IMR-90 (cell line): ENCODE measurements around the gene PTHLH. TPM values are rescaled to one million over a fixed set of nuclear protein-coding genes. Genes with fewer than 3 reads are reported as not detected.
A peak's percentile ranks its signal among the peaks of the same experiment; 100 is the strongest.

Experiments used
- ATAC-seq: fragments of 200-7000 bp; cut with Tn5 transposase; 2 replicates; pipeline ENCODE4 v1.9.1; 2020; ENCODE audit warnings: low read depth, mild to moderate bottlenecking, moderate library complexity
- BruUV-seq: library from RNA; stranded (reverse); fragments of 400-500 nt; replicated peaks from 2 replicates; lab custom pipeline; 2021; lab: Mats Ljungman, UMichigan
- CTCF ChIA-PET: fragments of 300-600 bp; formaldehyde crosslinking; extraction: SDS; loops from one replicate; lab custom pipeline; 2021; ENCODE audit warnings: antibody characterized with exemption; lab: Yijun Ruan, JAX
- POLR2A ChIA-PET: fragments of 300-600 bp; sonication (Branson Sonifier 250); formaldehyde crosslinking; loops from one replicate; lab custom pipeline; 2022; ENCODE audit warnings: antibody characterized with exemption; ENCODE audit not compliant: unreplicated experiment; lab: Charles Lee
- DNase-seq: peaks from one replicate; pipeline ENCODE4 v3.0.0; 2013
- H2AFZ ChIP-seq: replicated peaks from 2 replicates; pipeline ENCODE3; 2013; ENCODE audit warnings: low read length, mild to moderate bottlenecking; ENCODE audit not compliant: poor library complexity
- H2AK5ac ChIP-seq: 2 replicates; pipeline ENCODE4 v1.6.1; 2013; ENCODE audit warnings: low read depth, low read length, inconsistent platforms
- H2AK9ac ChIP-seq: replicated peaks from 2 replicates; pipeline ENCODE3; 2013; ENCODE audit warnings: mild to moderate bottlenecking, low read depth, low read length, moderate library complexity; ENCODE audit not compliant: poor library complexity
- H2BK120ac ChIP-seq: 2 replicates; pipeline ENCODE4 v1.6.1; 2013; ENCODE audit warnings: low read depth, low read length, inconsistent platforms
- H2BK15ac ChIP-seq: 3 replicates; pipeline ENCODE4 v1.6.1; 2013; ENCODE audit warnings: low read depth, low read length, inconsistent platforms
- H2BK20ac ChIP-seq: 2 replicates; pipeline ENCODE4 v1.6.1; 2013; ENCODE audit warnings: low read depth, mild to moderate bottlenecking, inconsistent platforms, low read length, moderate library complexity
- H2BK5ac ChIP-seq: 2 replicates; pipeline ENCODE4 v1.6.1; 2013; ENCODE audit warnings: mild to moderate bottlenecking, low read depth, low read length, inconsistent platforms; ENCODE audit not compliant: poor library complexity, severe bottlenecking
- H3K14ac ChIP-seq: replicated peaks from 2 replicates; pipeline ENCODE4 v1.6.1; 2013; ENCODE audit warnings: low read depth, low read length, inconsistent platforms
- H3K18ac ChIP-seq: 2 replicates; pipeline ENCODE4 v1.6.1; 2013; ENCODE audit warnings: low read depth, low read length, control low read depth
- H3K23ac ChIP-seq: 2 replicates; pipeline ENCODE4 v1.6.1; 2013; ENCODE audit warnings: low read depth, low read length, inconsistent platforms
- H3K27ac ChIP-seq: 2 replicates; pipeline ENCODE4 v1.5.1; 2013; ENCODE audit warnings: mild to moderate bottlenecking, control low read depth, low read length; ENCODE audit not compliant: insufficient read depth
- H3K27me3 ChIP-seq: 2 replicates; pipeline ENCODE4 v1.6.1; 2013; ENCODE audit warnings: low read length; ENCODE audit not compliant: control insufficient read depth, insufficient read depth
- H3K36me3 ChIP-seq: 2 replicates; pipeline ENCODE4 v1.6.1; 2013; ENCODE audit warnings: low read length, mixed read lengths; ENCODE audit not compliant: control insufficient read depth, insufficient read depth
- H3K4ac ChIP-seq: 2 replicates; pipeline ENCODE4 v1.6.1; 2013; ENCODE audit warnings: low read depth, low read length, inconsistent platforms
- H3K4me1 ChIP-seq: 2 replicates; pipeline ENCODE4 v1.6.1; 2013; ENCODE audit warnings: low read length, mixed read lengths; ENCODE audit not compliant: control insufficient read depth, insufficient read depth
- H3K4me2 ChIP-seq: 2 replicates; pipeline ENCODE4 v1.6.1; 2013; ENCODE audit warnings: low read depth, mild to moderate bottlenecking, control low read depth, low read length, moderate library complexity
- H3K4me3 ChIP-seq: 2 replicates; pipeline ENCODE4 v1.5.1; 2013; ENCODE audit warnings: low read depth, mild to moderate bottlenecking, control low read depth, low read length, moderate library complexity; ENCODE audit not compliant: insufficient read depth
- H3K56ac ChIP-seq: 2 replicates; pipeline ENCODE4 v1.6.1; 2013; ENCODE audit warnings: low read length, inconsistent platforms; ENCODE audit not compliant: insufficient read depth; ENCODE audit errors: extremely low read depth
- H3K79me1 ChIP-seq, 2 experiments: 2 replicates each; pipeline ENCODE4 v1.6.1; 2013; ENCODE audit warnings: low read length in 2 of 2, inconsistent platforms in 1 of 2, low read depth in 1 of 2
- H3K9ac ChIP-seq: 2 replicates; pipeline ENCODE4 v1.6.1; 2013; ENCODE audit warnings: low read depth, low read length, control low read depth
- H3K9me1 ChIP-seq: 2 replicates; pipeline ENCODE4 v1.6.1; 2013; ENCODE audit warnings: low read length, inconsistent platforms; ENCODE audit not compliant: insufficient read depth
- H3K9me3 ChIP-seq: 2 replicates; pipeline ENCODE4 v1.6.1; 2013; ENCODE audit warnings: low read length; ENCODE audit not compliant: control insufficient read depth, insufficient read depth
- H4K20me1 ChIP-seq: 2 replicates; pipeline ENCODE4 v1.6.1; 2013; ENCODE audit warnings: low read length, inconsistent platforms; ENCODE audit not compliant: insufficient read depth
- H4K5ac ChIP-seq: 2 replicates; pipeline ENCODE4 v1.6.1; 2013; ENCODE audit warnings: mild to moderate bottlenecking, low read depth, low read length, control low read depth
- H4K8ac ChIP-seq, 2 experiments: 2 replicates each; pipeline ENCODE4 v1.6.1; 2013; ENCODE audit warnings: low read depth in 2 of 2, low read length in 2 of 2, control low read depth in 1 of 2, inconsistent platforms in 1 of 2
- H4K91ac ChIP-seq: 2 replicates; pipeline ENCODE4 v1.6.1; 2013; ENCODE audit warnings: low read depth, low read length, inconsistent platforms; ENCODE audit not compliant: insufficient read depth
- FOS ChIP-seq: fragments of 150-350 bp; IDR thresholded peaks from 2 replicates; pipeline ENCODE4 v1.6.1; 2016; ENCODE audit warnings: low read depth, low read length
- WGBS, 2 experiments: methylation state at CpG; one replicate each; pipeline versions ENCODE4 v1.1.5 to v1.1.7; 2013; ENCODE audit warnings: missing lambda C conversion rate in 2 of 2; ENCODE audit not compliant: insufficient read length in 1 of 2; ENCODE audit errors: extremely low coverage in 2 of 2; 5-methylcytosine and 5-hydroxymethylcytosine counted together
- dilution Hi-C: fragments of 300-500 bp; cut with HindIII; formaldehyde crosslinking; loops from one replicate; pipeline ENCODE4 v1.14.3; 2018; ENCODE audit warnings: low sequenced_read_pairs; ENCODE audit not compliant: unreplicated experiment
- in situ Hi-C: fragments of 300-500 bp; cut with MboI; formaldehyde crosslinking; loops from 3 replicates; pipeline ENCODE4 v1.14.3; 2019; ENCODE audit warnings: low sequenced_read_pairs, inconsistent platforms, mixed read lengths
- intact Hi-C: fragments of 100-400 bp; cut with micrococcal nuclease; formaldehyde crosslinking; loops from 2 replicates; pipeline ENCODE4 v1.10.0; 2022
- polyA plus RNA-seq, 3 experiments: library from polyadenylated mRNA; depleted of rRNA; stranded (reverse); fragments of >200 nt; gene quantifications; 2 replicates each; pipeline ENCODE4 v1.2.3, GENCODE V29; 2012; ENCODE audit warnings: low replicate concordance in 1 of 3
- total RNA-seq: library from RNA; depleted of rRNA; stranded (reverse); fragments of >200 nt; gene quantifications from 2 replicates; pipeline ENCODE4 v1.2.3, GENCODE V29; 2012

The PTHLH gene
- total and polyA plus RNA-seq, 2 of the 4 experiments (the other 2 are of a cell fraction): 0.36 to 1.3 TPM

DNA sequence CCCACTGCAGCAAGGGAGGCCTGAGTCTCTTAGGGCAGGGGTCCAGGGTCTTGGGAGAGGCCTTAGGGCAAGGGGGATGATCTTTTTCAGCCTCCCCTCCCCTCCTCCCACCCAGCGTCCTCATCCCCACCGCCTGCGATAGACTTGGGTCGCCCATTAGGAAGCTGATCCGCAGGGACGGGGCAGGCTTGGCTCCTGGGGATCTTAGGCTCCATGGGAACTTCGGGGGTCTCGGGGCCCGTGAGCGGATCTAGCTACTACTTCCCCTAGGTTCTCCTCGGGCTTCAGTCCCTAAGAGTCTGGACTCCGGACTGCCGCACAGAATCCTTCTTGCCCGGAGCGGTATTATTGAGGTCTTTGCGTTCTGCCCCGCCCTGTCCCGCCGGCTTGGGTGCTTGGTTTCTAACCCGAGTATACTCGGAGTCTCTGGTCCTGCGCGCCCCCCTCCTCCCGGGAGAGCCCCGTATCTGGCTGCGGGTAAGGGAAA is 2.2 kb upstream of the PTHLH start:
- no peaks in the 10 kb centered on the region for H3K36me3 ChIP-seq
- H3K14ac ChIP-seq: no peak overlapping the region
- no peaks in the 10 kb centered on the region for H3K79me1 ChIP-seq
- no peak overlapping the region for H3K9ac ChIP-seq
- H3K18ac ChIP-seq: no peak overlapping the region
- intact Hi-C loops: no loop called here
- no peak overlapping the region for H2BK15ac ChIP-seq
- H3K27me3 ChIP-seq: peaks cover 3% of the 10 kb centered on the region; the same call in 1 of the 2 replicates
- H4K20me1 ChIP-seq: no peaks in the 10 kb centered on the region
- no peak overlapping the region for H4K91ac ChIP-seq
- no peaks in the 10 kb centered on the region; the same call in 1 of the 2 replicates for H3K9me1 ChIP-seq
- H3K56ac ChIP-seq: no peak overlapping the region
- peak overlapping the region; percentile 69 for H2AFZ ChIP-seq
- no peak overlapping the region for H2BK5ac ChIP-seq
- no TSS peak for BruUV-seq
- H3K27ac ChIP-seq: no peak overlapping the region
- no peak overlapping the region; the same call in 1 of the 2 replicates for H2AK5ac ChIP-seq
- in situ Hi-C loops: no loop called here
- H2BK20ac ChIP-seq: no peak overlapping the region
- H3K9me3 ChIP-seq: no peaks in the 10 kb centered on the region
- H2AK9ac ChIP-seq: peak overlapping the region; percentile 0
- H3K4ac ChIP-seq: no peak overlapping the region
- WGBS, 2 experiments: 0% methylated on average over 9 of the region's 26 CpGs; no CpG with 5 or more reads in 1 of the 2 experiments
- CTCF ChIA-PET: no interaction called here
- POLR2A ChIA-PET: no interaction called here
- no peak overlapping the region for H4K8ac ChIP-seq
- H3K23ac ChIP-seq: no peak overlapping the region
- peak overlapping the region; percentile 70 for H3K4me2 ChIP-seq
- dilution Hi-C loops: no loop called here
- no peak overlapping the region for H4K5ac ChIP-seq
- ATAC-seq (peak; percentile 1; the same call in 1 of the 2 replicates), DNase-seq (no peak)
- H3K4me1 ChIP-seq: no peaks in the 10 kb centered on the region; the same call in 1 of the 2 replicates
- peak overlapping the region; percentile 28 for H3K4me3 ChIP-seq
- H2BK120ac ChIP-seq: no peak overlapping the region
- no peak for TF ChIP-seq FOS
